ENCODE data around the gene GRK1.
A peak's percentile ranks its signal among the peaks of the same experiment; 100 is the strongest.

The GRK1 gene

DNA sequence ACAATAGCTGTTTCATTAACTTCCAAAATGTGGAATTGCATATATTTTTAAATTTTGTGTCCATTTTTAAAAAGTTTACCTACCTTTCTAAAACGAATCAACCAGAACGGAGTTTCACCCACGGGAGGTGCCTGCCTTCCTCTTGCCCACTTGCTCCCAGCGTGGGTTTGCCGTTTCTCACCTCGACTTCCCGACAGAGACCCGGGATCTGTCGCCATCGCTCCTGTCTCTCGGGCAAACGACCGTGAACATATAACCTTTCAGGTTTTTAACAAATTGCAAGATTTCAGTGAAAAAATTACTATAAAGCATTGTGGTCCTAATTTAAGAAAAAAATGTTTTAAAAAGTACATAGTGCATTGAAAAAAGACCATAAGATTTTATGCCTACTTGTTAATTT lies 96.2 kb downstream of the GRK1 start:
- no peak for DNase-seq

DNA sequence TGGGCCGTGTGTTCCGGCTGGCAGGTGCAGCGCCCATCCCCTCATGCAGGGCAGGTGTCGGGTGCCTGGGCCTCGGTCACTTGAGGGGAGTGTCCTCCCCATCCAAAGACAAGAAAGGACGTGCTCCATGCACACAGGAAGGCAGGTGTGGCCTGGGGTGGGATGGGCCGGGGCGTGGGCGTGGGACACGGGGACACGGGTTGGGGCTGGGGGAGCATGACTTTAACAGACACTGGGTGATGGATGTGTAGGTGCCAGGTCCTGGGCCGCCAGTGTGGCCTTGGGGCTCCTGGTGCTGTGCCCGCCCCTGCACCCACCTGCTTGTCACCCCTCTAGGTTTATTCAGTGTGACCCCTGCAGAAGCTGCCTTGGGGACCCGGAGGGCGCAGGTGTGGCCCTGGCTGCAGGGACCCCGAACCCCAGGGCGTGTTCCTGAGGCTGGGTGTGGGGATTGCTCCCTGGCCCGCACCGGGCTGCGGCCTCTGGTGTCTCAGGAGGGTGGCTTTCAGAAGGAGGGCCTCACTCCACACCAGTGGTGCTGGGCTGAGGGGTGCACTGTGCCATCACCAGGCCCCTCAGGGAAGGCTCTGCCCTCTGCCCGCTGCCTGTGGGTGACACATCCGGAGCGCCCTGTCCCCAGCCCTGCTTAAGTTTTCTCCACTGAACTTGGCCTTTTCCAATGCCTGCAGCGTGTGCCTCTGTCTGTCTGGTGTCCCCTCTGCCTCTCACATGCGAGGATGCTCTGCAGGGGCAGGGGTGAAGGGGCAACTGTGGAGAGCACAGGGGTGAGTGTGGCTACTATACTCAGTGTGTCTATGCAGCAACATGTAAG lies 97.2 kb downstream of the GRK1 start:
- DNase-seq, result no peak

- no peak for DNase-seq
Observed at GRCh38 chr13:113764793-113765563, 98.0 kb downstream of the GRK1 start.

DNA sequence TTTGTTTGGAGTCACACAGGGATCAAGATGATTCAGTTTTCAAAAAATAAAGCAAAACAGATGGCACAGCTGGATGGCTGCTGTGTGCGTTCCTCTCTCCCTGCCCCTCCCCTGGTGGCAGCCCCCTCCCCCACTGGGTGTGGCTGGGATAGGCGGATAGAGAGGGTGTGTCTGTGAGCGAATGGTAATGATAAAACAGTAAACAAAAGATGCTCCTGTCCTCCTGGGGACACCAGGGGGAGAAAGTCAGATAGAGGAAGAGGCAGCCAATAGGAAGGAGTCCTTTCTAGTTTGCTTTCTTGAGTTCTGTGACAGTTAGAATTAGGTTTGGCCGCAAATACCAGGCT lies 98.5 kb downstream of the GRK1 start:
- no peak for DNase-seq

GRCh38 chr13:113766035-113766800 lies 99.2 kb downstream of the GRK1 start:
- DNase-seq, result no peak

DNA sequence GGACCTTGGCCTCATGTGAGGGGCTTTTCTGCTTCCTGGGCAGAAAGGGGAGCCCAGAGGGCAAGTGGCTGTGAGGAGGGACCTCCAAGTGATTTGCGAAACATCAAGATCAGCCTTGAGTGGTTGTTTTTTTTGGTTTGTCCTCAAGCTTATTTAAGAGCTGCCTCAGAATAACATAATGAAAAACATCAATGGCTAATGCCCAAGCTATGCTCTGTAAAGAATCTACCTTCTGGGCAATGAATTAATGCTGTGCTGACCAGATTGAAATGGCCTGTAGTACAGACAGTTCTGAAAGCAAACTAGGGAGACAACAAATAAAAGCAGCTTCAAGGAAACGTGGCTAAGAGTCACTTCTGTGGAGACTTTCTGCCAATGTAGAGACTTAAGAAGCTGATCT lies 100.3 kb downstream of the GRK1 start:
- DNase-seq, result no peak

DNA sequence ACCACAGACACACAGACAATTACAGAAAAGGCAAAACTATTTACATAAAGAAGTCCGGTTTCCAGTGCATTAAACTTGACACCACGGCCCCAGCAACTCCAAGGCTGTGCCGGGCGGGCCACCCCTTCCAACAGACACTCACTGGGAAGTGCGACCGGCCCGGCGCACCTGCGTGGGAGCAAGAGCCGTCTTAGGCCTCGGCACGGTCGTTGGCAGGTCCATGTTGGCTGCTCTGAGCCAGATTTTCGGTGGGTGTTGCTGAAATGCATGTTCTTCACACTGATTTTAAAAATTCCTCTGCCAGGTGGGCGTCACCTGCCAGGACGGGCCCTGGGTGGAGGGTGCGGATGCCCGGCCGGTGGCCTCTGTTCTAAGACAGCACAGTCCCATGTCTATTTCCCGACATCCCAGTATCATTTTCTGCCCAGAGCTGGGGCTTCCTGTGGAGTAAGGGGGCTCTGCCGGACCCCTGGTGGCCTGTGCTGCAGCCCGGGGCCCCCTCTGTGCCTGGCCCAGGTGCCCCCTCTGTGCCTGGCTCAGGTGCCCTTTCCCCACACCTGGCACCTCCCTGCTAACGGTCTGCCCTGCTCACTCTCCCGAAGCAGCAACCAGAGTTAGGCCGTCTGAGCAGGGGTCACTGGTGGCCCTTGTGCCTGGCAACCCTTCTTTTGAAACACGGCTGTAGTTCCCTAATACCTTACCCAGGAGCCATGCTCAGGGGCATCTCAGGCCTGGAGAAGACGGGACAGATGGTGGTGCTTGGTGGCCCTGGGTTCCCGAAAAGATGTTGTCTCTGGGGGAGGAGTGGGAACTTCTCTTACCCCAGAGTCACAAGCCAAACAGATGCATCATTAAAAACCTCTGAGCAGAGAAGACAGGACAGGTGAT lies 101.2 kb downstream of the GRK1 start:
- DNase-seq, result no peak

- DNase-seq, result no peak
Observed at GRCh38 chr13:113769106-113769505, 102.1 kb downstream of the GRK1 start.

- no peak for DNase-seq
Observed at GRCh38 chr13:113769881-113770280, 102.9 kb downstream of the GRK1 start.

GRCh38 chr13:113770441-113770840 lies 103.4 kb downstream of the GRK1 start:
- no peak for DNase-seq

DNA sequence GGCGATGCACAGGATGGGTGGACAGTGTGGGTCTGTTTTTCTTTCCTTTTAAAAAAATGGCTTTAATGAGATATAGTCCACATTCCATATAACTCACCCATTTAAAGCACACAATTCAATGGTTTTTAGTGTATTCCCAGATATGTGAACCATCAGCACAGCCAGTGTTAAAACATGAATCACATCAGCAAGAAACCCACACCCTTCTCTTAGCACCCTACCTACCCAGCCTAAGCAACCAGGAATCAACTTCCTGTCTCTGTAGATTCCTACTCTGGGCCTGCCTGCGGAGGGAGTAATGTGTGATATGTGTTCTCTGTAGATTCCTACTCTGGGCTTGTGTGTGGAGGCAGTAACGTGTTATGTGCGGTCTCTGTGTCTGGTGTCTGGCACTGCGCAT lies 103.9 kb downstream of the GRK1 start:
- no peak for DNase-seq

DNA sequence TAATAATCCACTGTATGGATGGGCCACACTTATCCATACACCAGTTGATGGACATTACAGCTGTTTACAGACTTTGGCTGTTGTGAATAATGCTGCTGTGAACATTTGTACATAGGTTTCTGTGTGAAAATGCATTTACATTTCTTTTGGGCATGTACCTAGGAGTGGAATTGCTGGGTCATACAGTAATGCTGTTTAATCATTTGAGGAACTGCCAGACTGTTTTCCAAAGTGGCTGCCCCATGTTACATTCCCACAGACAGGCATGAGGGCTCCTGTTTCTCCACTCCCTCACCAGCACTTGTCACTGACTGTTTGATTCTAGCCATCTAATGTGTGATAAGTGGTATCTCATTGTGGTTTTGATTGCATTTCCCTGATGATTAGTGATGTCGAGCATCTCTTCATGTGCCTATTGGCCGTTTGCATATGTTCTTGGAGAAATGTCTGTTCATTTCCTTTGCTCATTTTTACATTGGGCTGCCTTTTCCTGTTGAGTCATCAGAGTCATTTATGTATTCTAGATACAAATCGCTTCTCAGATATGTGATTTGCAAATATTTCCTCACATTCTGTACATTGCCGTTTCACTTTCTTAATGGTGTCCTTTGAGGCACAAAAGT lies 104.8 kb downstream of the GRK1 start:
- no peak for DNase-seq

DNA sequence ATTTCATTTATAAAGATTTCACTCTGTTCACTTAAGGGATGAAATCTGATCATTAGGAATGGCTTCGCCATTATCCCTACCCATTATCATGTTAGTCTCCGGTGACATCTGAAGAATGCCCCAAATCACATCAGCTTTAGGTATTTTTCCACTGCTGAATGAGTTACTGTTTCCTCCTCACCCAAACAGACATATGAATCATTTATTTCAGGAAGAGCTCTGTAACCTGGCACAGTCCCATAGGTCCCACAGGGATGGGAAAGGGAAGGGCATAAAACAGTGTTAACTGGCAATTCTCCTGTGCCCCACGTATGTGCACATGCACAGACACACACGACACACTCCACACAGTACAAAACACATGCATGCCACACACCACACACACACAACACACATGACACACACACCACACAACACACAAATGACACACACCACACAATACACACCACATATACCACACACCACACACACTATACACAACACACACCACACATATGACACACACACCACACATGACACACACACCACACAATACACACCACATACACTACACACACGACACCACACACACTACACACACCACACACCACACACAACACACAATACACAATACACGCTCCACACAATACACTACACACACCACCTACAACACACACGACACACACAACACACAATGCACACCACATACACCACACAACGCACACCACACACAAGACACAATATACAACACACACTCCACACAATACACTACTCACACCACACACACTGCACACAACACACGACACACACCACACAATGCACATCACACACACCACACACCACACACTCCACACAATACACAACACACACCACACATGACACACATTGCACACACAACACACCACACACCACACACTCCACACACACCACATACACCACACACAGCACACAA lies 107.4 kb downstream of the GRK1 start:
- DNase-seq, result no peak

GRCh38 chr13:113775451-113776145 lies 108.6 kb downstream of the GRK1 start:
- no peak for DNase-seq

DNA sequence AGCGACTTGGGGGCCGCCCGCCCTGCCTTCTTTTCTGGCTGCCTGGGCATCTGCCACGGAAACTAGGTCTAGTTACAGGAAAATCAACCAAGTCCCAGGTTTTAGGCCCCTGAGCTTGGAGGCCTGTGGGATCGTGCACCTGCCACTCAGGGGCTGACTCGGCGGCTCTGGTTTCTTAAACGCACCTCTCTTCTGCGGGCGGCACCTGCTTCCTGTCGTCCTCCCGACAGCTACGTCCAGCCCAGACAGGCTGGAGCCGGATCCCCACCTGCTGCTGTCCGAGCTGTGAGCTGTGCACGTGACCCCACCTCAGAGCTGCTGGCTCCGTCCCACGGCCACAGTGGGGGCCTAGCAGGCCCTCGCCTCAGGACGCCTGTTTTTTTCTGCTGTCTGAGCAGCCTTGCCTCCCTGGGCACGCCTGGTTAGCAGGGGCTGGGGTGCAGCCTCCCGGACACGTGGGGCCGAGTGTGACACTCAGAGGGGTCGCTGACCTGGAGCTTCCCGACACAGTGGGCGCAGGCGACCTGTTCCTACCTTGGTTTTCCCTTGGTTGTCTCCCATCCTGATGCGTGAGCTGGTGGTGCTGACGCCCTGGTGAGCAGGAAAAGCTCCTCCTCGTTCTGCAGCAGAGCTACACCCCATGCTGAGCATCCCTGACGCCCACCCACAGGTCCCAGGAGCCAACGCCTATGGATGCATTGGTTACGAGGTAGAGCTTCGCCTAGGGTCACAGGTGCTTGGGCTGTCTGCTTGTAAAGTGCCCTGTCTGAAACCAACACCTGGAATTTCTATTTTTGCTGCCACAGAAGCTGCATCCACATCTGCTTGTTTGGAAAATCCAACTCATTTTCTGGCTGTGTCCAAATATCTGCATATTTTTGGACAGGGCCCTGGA lies 109.5 kb downstream of the GRK1 start:
- no peak for DNase-seq

DNA sequence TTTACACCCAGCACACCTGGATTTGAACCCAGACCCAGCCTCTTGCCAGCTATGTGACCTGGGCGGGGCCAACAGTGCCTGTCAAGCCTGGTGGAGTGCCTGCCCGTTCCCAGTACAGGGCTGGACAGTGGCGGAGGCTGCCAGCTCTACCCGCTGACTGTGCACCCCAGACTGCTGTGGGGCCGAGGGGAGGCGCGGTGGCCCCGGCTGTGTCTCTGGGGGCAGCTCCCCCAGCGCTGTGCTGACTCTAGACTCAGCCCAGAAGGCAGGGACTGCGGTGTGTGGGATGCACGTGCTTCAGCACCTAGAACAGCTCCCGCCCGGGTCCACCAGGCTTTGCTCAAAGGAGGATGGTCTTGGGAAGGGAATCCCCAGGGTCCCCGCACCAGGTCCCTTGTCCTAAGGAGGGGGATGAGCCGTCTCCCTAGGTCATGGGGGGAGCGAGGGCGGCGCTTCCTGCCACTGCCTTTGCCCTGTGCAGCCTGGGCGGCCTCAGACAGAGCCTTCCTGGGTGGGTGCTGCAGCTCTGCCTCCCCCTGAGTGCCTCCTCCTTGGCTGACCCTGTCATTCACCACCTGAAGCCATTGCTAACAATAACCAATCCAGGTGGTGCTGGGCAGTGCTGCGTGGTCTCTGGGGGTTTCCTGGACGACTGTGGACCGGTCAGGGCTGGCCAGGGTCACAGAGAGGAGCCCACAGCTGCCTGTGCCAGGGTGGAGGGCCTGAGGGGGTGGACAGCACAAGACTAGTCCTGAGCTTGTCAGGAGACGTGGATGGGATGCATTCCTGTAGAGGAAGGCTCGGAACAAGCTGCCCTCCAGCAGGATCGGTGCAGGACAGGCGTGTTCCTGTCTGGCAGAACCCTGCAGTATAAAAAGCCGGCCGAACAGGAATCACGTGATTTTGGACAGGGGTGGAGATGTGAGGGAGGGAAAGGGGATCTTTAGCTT lies 110.6 kb downstream of the GRK1 start:
- peak; percentile 17 for DNase-seq

DNA sequence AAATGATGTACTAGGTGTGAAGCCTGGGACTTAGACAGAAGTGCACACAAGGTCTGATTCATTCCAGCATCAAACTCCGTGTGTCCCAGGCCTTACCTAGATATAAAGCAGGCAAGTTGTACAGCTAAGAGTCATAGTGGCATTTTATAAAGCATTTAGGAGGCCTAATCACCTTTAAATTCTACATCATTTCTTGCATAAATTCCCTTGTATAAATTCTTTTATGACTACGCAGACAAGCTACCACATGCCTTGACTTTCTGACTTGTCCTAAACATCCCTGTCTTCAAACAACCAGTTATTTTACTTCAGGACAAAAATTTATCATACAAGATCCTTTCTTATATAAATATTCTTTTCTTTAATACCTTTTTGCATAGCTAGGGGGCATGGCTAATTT lies 114.6 kb downstream of the GRK1 start:
- DNase-seq, result no peak

DNA sequence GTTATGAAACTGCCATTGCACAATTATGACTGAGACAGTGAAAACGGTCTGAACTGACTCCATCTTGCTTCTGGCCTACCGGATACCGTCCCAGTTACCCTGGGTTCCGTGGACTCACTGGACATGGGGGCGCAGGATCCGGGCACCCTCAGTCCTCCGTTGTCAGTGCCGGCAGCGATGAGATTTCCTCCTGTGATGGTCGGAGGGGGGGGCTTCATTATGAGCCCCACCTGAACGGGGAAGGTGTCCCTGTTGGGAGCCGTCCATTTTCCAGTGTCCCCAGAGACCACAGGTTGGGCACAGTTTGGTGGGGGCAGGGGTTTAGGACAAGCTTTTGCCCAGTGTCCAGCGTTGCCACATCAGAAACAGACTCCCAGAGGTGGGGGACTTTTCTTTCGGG lies 115.5 kb downstream of the GRK1 start:
- DNase-seq, result no peak
